ENCODE measurements around the gene FAM200B.

Gene FAM200B

DNA sequence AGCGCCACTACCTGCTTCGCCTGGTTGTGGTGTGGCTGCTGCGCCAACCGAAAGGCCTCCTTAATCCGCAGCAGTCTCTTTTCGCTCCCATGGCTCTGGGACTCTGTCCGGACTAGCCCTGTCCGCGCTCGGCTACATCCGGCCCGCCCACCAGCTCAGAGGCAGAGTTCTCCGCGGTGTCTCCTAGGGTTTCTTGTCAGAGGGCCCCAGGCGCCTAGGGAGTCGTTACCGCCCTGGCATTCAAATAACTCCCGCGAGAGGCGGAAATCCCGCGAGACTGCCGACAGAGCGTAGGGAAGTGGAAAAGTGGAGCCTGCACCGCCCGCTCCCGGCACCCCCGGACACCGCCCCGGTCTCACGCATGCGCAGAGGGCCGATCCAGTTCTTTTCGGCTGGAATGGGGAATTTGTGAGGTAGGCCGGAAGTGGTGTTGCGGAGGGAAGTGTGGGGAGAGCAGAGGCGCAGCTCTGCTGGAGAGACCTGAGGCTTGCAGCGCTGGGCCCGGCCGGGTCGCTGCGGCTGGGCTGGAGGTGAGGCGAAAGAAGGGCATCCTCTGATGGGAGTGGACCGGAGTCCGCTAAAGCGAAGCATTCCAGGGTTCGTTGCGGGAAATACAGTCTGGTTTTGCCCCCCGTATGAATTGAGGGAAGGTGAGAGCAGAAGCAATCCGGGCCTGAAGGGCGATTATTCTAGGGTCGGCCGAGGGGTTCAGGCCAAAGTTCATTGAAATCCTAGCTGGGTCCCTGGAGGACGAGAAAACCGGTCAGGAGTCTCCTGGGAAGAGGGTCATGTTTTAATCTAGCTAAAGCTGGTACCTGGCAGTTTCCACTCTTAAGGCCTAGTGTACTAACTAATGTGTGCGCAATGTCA, at the start of gene FAM200B:
TSS of gene FAM200B (plus strand) at position 456 of the 870 bp plus-strand sequence. CDS start 5,151 bp downstream, outside the sequence.
- DNase-seq (ENCODE audit: low spot score in 2 of 2): peak; percentile 92 to 98
- Mint-ChIP-seq H3K36me3 (ENCODE audit: insufficient read depth) (peaks cover 21% of the 10 kb centered on the region), H3K4me3 (peak within 1 kb of the TSS; percentile 95), H3K9me3 (no peaks in the 10 kb centered on the region), H3K4me1 (peaks cover 42% of the 10 kb centered on the region), H3K27me3 (no peaks in the 10 kb centered on the region), H3K27ac (ENCODE audit: low read depth) (peak within 1 kb of the TSS; percentile 99)
- ATAC-seq (replicated peaks; ENCODE audit: extremely low read depth, poor library complexity, severe bottlenecking): peak; percentile 97

DNA sequence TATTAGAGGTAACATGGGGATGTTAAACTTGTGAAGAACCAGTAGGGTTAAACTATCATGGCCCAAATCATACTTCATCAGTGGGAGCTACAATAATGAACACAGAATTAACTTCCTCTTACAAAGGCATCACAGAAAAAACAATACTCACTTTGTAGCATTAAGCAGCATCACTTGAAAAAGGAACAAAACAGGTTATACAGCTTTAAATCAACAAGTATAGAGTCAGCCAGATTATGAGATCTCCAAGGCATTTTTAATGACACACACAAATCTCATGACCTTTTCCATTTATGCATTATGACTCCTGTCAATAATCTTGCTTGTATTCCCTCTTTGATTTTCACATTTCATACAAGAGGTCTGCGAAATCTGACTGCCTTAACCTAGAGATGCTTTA, 44.8 kb upstream of the FAM200B start:
- H3K36me3 Mint-ChIP-seq (ENCODE audit: insufficient read depth): peaks cover 47% of the 10 kb centered on the region
- no peak for ATAC-seq (replicated peaks; ENCODE audit: extremely low read depth, poor library complexity, severe bottlenecking)
- H3K9me3 Mint-ChIP-seq: no peaks in the 10 kb centered on the region
- peaks cover 6% of the 10 kb centered on the region for H3K4me1 Mint-ChIP-seq
- H3K27me3 Mint-ChIP-seq: no peaks in the 10 kb centered on the region
- H3K4me3 Mint-ChIP-seq: no peak overlapping the region
- H3K27ac Mint-ChIP-seq (ENCODE audit: low read depth): no peak overlapping the region
- no peak for DNase-seq (ENCODE audit: low spot score in 2 of 2)

DNA sequence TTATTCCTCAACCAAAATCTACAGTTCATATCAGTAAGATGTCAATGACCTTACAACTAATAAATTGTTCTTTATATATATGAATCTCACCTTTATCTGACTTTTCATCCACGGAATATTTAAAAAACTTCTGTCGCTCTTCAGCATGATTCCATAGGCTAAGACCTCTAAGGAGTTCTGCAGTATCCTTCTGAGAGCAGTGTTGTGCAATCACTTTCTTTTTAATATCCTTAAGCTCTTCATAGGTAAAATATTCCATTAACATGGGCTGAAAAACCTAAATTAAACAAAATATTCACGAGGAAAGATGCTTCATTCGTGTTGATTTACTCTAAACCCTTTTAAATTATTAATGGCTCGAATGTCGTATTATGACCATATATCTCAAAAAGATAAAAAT, 43.2 kb upstream of the FAM200B start:
- no peak overlapping the region for H3K27ac Mint-ChIP-seq (ENCODE audit: low read depth)
- peaks cover 16% of the 10 kb centered on the region for H3K4me1 Mint-ChIP-seq
- DNase-seq (ENCODE audit: low spot score in 2 of 2) (no peak), ATAC-seq (replicated peaks; ENCODE audit: extremely low read depth, poor library complexity, severe bottlenecking) (no peak)
- no peaks in the 10 kb centered on the region for H3K9me3 Mint-ChIP-seq
- no peaks in the 10 kb centered on the region for H3K27me3 Mint-ChIP-seq
- no peak overlapping the region for H3K4me3 Mint-ChIP-seq
- H3K36me3 Mint-ChIP-seq (ENCODE audit: insufficient read depth): peaks cover 45% of the 10 kb centered on the region

- H3K27ac Mint-ChIP-seq (ENCODE audit: low read depth): no peak overlapping the region
- ATAC-seq (replicated peaks; ENCODE audit: extremely low read depth, poor library complexity, severe bottlenecking) (no peak), DNase-seq (ENCODE audit: low spot score in 2 of 2) (no peak)
- H3K9me3 Mint-ChIP-seq: no peaks in the 10 kb centered on the region
- H3K4me3 Mint-ChIP-seq: no peak overlapping the region
- H3K36me3 Mint-ChIP-seq (ENCODE audit: insufficient read depth): peaks cover 14% of the 10 kb centered on the region
- H3K27me3 Mint-ChIP-seq: no peaks in the 10 kb centered on the region
- peaks cover 44% of the 10 kb centered on the region for H3K4me1 Mint-ChIP-seq
These were observed 33.0 kb upstream of the FAM200B start for GRCh38 chr4:15648600-15648999.

GRCh38 chr4:15649914-15650545, 31.6 kb upstream of the FAM200B start:
- peaks cover 48% of the 10 kb centered on the region for H3K4me1 Mint-ChIP-seq
- H3K27ac Mint-ChIP-seq (ENCODE audit: low read depth): no peak overlapping the region
- H3K9me3 Mint-ChIP-seq: no peaks in the 10 kb centered on the region
- no peaks in the 10 kb centered on the region for H3K27me3 Mint-ChIP-seq
- peaks cover 13% of the 10 kb centered on the region for H3K36me3 Mint-ChIP-seq (ENCODE audit: insufficient read depth)
- peak overlapping the region; percentile 8 for H3K4me3 Mint-ChIP-seq
- peak; percentile 81 for ATAC-seq (replicated peaks; ENCODE audit: extremely low read depth, poor library complexity, severe bottlenecking)
- DNase-seq (ENCODE audit: low spot score in 2 of 2): peak; percentile 20 to 59

GRCh38 chr4:15651676-15652075, 30.0 kb upstream of the FAM200B start:
- Mint-ChIP-seq H3K4me3 (peak overlapping the region; percentile 5), H3K4me1 (peaks cover 53% of the 10 kb centered on the region), H3K27ac (ENCODE audit: low read depth) (no peak overlapping the region), H3K9me3 (no peaks in the 10 kb centered on the region), H3K27me3 (no peaks in the 10 kb centered on the region), H3K36me3 (ENCODE audit: insufficient read depth) (peaks cover 20% of the 10 kb centered on the region)
- no peak for ATAC-seq (replicated peaks; ENCODE audit: extremely low read depth, poor library complexity, severe bottlenecking)
- no peak for DNase-seq (ENCODE audit: low spot score in 2 of 2)

DNA sequence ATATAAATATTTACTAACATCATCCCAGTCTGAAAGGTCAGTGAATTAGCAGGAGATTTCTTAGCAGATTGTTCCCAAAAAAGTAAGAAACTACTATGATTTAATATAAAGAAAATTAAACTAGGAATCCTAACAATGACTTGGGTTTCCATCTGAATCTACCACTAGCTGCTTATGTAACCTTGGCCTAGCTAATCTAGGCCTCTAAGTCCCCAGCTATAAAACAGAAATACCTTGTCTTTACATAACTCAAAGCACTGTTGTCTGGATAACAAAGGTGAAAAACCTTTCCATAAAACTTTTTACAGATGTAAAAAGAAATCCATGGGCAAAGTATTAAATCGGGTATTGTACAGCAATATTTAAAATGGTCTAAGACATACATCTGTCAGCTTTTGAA, 29.4 kb upstream of the FAM200B start:
- H3K27me3 Mint-ChIP-seq: no peaks in the 10 kb centered on the region
- H3K27ac Mint-ChIP-seq (ENCODE audit: low read depth): no peak overlapping the region
- DNase-seq (ENCODE audit: low spot score in 2 of 2): no peak
- H3K36me3 Mint-ChIP-seq (ENCODE audit: insufficient read depth): peaks cover 20% of the 10 kb centered on the region
- H3K9me3 Mint-ChIP-seq: no peaks in the 10 kb centered on the region
- H3K4me3 Mint-ChIP-seq: peak overlapping the region; percentile 5
- no peak for ATAC-seq (replicated peaks; ENCODE audit: extremely low read depth, poor library complexity, severe bottlenecking)
- H3K4me1 Mint-ChIP-seq: peaks cover 53% of the 10 kb centered on the region

GRCh38 chr4:15652841-15653240, 28.8 kb upstream of the FAM200B start:
- no peaks in the 10 kb centered on the region for H3K27me3 Mint-ChIP-seq
- peaks cover 53% of the 10 kb centered on the region for H3K4me1 Mint-ChIP-seq
- DNase-seq (ENCODE audit: low spot score in 2 of 2): no peak
- no peaks in the 10 kb centered on the region for H3K9me3 Mint-ChIP-seq
- H3K27ac Mint-ChIP-seq (ENCODE audit: low read depth): peak overlapping the region; percentile 98
- H3K36me3 Mint-ChIP-seq (ENCODE audit: insufficient read depth): peaks cover 20% of the 10 kb centered on the region
- H3K4me3 Mint-ChIP-seq: peak overlapping the region; percentile 99
- ATAC-seq (replicated peaks; ENCODE audit: extremely low read depth, poor library complexity, severe bottlenecking): no peak

DNA sequence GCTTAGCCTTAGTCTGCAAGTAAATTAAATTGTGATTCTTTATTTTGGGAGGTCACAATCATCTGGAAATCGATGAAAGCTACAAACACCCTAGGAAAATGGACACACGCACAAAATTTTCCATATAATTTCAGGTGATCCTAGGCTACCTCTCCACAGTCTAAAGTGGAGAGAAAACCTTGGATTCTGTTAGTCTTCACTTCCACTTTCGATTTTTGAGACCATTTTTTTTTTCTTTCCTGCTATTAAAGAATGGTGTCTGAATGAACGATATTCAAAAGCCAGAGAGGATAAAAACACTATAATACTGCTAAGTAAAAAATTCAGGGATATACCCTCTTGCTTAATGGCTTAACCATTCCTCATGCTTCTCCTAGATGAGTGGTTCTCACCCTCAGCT, 28.2 kb upstream of the FAM200B start:
- Mint-ChIP-seq H3K36me3 (ENCODE audit: insufficient read depth) (peaks cover 20% of the 10 kb centered on the region), H3K27me3 (no peaks in the 10 kb centered on the region), H3K4me3 (peak overlapping the region; percentile 99), H3K27ac (ENCODE audit: low read depth) (peak overlapping the region; percentile 98), H3K9me3 (no peaks in the 10 kb centered on the region), H3K4me1 (peaks cover 50% of the 10 kb centered on the region)
- ATAC-seq (replicated peaks; ENCODE audit: extremely low read depth, poor library complexity, severe bottlenecking) (no peak), DNase-seq (ENCODE audit: low spot score in 2 of 2) (no peak)

- no peak for ATAC-seq (replicated peaks; ENCODE audit: extremely low read depth, poor library complexity, severe bottlenecking)
- H3K36me3 Mint-ChIP-seq (ENCODE audit: insufficient read depth): peaks cover 20% of the 10 kb centered on the region
- peaks cover 47% of the 10 kb centered on the region for H3K4me1 Mint-ChIP-seq
- DNase-seq (ENCODE audit: low spot score in 2 of 2): no peak
- peak overlapping the region; percentile 98 for H3K27ac Mint-ChIP-seq (ENCODE audit: low read depth)
- H3K27me3 Mint-ChIP-seq: no peaks in the 10 kb centered on the region
- H3K4me3 Mint-ChIP-seq: peak overlapping the region; percentile 99
- H3K9me3 Mint-ChIP-seq: no peaks in the 10 kb centered on the region
These were observed 27.6 kb upstream of the FAM200B start for GRCh38 chr4:15653864-15654592.

DNA sequence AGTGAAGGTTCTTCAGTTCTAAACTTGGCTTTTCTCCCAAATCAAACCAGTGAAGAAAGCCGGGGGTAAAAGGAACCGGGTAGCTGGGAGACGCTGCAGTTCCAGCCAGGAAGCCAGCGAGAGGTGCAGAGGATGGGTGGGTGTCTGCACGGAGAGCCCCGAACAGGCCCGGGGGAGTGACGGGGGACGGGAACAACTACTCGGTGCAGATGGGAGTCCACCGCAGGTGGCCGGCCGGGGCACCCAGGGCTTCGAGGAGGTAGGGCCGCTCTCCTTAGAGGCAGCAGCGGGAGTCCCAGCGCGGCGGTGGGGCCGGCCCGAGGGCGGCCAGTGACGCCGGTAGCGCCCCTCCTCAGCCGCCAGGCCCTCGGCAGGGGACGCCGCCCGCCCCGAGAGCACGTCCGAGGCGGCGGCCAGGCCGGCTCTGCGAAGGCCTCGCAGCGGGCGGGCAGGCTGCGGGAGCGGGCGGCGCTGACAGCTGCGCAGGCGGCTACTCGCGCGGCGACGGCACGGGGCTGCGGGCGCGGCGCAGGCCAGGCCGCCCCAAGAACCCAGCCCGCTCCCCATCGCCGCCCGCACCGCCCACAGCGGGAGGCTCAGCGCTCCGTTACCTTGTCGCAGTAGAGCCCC, 26.9 kb upstream of the FAM200B start:
- Mint-ChIP-seq H3K36me3 (ENCODE audit: insufficient read depth) (peaks cover 20% of the 10 kb centered on the region), H3K27me3 (no peaks in the 10 kb centered on the region), H3K9me3 (no peaks in the 10 kb centered on the region), H3K4me1 (peaks cover 45% of the 10 kb centered on the region), H3K27ac (ENCODE audit: low read depth) (peak overlapping the region; percentile 98), H3K4me3 (peak overlapping the region; percentile 99)
- DNase-seq (ENCODE audit: low spot score in 2 of 2) (peak in 1 of 2 donors; percentile 18), ATAC-seq (replicated peaks; ENCODE audit: extremely low read depth, poor library complexity, severe bottlenecking) (peak; percentile 61)

Measured in central memory CD8-positive, alpha-beta T cell (primary cell).